ENCODE measurements around the gene ANO6.
"Not testable (repeated sequence)": the region's sequence is repeated elsewhere in the genome, so short reads cannot be mapped to it uniquely, and the experiment has no call there.

Gene ANO6

DNA sequence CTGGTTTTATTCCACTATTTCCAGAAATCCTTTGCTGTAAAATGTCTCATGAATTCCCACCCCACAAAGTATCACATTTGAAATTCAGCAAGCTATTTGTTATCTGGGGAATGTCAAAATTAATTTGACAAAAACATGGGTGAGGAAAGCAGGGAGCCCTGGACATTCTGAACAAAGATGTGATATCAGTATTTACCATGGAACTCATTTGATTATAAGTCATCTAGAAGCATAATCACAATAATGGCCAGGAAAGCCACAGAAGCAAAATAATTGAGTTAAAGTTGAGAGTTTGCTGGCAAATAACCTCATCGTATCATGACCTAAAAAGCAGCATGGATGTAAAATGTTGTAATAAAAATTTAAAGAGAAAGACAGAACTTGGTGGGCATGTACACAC lies 96.1 kb downstream of the ANO6 start:
- no peak for DNase-seq (ENCODE audit: low spot score)

DNA sequence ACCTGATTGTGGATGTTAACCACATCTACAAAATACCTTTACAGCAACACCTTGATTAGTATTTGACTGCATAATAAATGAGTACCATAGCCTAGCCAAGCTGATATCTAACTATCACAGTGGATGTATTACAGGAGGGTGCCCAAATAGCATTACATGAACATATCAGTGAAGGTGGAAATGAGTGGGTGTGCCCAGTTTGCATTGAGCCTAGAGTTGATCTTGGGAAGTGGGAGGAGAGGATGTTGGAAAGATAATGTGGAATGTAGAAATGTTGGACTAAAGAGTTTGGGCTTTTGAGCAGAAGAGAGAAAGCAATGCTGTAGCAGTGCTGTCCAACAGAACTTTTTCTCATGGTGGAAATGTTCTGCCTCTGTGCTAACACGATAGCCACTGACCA lies 98.9 kb downstream of the ANO6 start:
- DNase-seq (ENCODE audit: low spot score): no peak

DNA sequence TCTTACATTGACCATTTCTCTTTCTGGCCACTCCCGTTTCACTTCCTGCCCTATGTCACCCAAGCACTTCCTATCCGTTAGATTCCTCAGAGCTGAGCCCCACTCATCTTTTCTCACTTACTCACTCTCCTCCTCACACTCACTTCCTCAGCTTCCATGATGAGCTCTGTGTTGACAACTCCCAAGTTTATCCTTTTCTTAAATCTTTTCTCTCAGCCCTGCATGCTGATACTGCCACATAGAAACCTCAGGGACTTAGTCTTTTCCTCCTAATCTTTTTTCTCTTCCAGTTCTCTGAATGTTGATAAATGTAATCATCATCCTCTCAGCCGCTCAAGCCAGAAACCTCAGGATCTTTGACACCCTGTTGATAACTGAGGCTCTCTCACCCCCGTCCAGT lies 99.6 kb downstream of the ANO6 start:
- DNase-seq (ENCODE audit: low spot score): no peak

DNA sequence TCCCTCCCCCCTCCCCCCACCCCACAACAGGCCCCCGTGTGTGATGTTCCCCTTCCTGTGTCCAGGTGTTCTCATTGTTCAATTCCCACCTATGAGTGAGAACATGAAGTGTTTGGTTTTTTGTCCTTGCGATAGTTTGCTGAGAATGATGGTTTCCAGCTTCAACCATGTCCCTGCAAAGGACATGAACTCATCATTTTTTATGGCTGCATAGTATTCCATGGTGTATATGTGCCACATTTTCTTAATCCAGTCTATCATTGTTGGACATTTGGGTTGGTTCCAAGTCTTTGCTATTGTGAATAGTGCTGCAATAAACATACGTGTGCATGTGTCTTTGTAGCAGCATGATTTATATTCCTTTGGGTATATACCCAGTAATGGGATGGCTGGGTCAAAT lies 101.4 kb downstream of the ANO6 start:
- not testable (repeated sequence) for DNase-seq (ENCODE audit: low spot score)

DNA sequence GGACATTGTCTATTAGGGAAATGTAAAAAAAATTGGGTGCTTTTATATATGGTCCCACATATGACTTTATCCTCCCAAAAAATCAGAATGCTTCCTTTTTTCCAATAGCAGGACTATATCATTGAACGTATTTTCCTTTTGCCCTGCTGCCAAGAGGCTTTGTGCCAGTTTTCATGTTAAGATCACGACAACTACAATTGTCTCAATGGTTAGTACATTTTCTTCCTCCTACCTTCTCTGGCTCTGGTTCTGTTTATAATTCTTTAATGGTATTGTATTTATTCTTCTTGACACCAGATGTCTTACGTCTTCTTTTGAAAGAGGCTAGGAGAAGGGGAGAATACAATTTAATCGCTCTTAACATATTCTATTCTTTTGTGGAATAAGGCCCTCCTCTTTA lies 106.9 kb downstream of the ANO6 start:
- no peak for DNase-seq (ENCODE audit: low spot score)

DNA sequence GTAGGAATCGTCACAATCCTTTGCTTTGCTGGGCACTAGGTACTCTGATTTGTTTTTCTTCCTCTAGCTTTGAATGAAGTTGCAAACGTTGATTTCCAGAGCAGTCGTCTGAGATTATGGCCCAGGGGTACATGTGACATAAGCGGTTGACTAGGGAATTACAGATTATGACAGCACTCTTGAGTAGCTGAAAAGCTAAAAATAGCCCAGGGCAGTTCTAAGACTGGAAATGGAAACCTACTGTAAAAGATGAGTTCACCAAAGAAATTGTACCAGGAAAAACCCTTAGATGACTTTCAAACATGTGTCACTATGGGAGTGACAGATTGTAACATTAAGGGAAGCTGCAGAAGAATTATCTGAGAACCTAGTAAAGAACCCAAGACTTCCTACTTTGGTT lies 108.5 kb downstream of the ANO6 start:
- no peak for DNase-seq (ENCODE audit: low spot score)

DNA sequence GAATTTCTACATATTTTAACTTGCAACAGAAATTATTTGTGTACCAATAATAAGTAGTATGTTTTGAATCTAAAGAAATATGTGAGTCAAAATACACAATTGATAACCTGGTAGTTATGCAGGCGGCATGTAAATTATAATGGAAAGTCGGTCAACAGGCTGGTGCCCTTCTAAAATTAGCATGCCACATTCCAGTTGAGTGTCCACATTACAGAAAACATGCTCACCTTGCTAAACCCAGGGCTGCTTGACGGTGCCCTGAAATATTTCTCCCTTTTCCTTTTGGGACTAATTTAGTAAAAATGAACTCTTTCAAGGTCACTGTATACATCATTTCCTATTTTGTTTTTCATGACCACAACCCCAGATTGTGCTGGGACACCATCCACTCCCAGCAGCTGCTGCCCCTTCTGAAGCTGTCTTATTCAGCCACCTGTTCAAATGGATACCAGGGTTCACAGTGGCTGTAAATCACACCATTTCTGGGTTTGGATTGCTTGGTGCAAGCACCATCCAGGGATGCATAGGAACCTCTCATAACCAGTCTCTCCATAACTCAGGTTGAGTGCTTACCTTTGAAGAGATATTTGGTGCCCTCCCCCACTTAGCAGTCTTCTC lies 110.6 kb downstream of the ANO6 start:
- no peak for DNase-seq (ENCODE audit: low spot score)

DNA sequence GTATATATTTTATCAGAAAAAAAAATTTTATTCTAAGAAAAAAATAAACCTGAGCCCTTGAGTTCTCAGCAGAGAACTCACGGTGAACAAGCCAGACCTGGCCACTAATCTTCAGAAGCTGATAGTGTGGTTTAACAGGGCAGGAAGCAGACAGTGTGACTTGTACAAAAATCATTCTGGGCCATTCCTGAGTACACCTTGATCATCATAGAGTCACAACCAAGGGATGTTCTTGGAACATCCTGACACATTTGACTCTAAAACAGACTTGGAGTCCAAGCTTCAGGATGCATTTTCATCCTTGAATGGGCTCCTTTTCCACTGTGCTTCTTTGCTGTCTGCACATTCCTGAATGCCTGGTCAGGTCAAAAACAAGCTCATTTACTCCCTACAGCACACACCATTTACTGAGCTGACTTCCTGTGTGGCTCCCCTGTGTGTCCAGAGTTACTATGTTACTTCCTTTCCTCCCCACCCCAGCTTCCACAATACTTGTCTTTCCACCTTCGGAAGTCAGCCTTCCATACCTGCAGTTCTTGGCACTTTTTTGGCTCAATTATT lies 112.0 kb downstream of the ANO6 start:
- no peak for DNase-seq (ENCODE audit: low spot score)

DNA sequence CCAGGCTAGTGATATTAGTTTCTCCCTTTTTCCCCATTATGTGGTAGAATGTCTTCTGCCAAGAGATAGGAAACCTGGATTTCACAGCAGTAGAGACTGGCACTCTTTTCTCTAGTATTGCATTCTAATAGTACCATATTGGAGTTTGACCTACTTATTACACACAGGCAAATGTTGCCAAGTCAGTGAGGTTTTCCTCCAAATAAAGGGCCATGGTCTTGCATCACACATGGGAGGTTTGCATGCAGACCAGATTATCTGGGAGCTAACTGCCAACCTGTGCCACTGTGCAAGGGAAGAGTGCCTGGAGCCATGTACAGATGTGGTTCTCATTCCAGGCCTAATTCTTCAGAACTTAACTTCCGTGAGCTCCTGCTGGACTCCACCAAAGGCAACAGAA lies 113.3 kb downstream of the ANO6 start:
- no peak for DNase-seq (ENCODE audit: low spot score)

DNA sequence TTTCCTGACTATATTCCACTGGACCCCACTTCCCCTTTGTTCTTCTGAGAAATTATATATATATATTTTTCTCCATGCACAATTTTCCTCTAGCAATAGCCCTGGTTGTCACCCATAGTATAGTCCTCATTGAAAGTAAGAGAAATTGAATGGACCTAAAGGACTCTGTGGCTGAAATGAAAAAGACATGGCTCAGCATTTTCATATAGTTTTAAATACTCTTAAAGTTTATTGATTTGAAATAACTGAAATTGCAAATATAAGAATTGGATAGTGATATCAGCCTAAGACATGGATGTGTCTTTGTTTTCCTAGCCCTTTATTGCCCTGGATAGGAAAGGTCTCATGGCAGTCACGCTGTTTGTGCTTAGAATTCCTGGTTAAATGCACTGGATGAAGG lies 113.8 kb downstream of the ANO6 start:
- no peak for DNase-seq (ENCODE audit: low spot score)

DNA sequence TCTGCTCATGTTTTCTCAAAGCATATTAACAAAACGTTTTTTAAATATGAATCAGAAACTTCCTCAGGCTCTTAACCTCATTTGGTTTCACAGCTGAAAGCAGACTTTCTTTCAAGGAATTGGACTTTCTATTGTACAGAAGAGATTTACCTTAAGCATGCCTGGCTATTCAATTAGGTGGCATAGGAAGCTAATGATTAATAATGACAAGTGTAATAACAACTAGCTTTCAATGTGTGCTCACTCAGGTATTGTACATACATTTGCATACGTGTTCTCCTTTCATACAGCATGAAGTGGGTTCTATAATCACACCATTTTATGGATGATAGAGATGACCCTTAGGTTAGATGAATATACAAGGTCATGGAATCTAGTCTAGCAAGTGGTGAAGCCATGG lies 115.7 kb downstream of the ANO6 start:
- DNase-seq (ENCODE audit: low spot score): no peak

DNA sequence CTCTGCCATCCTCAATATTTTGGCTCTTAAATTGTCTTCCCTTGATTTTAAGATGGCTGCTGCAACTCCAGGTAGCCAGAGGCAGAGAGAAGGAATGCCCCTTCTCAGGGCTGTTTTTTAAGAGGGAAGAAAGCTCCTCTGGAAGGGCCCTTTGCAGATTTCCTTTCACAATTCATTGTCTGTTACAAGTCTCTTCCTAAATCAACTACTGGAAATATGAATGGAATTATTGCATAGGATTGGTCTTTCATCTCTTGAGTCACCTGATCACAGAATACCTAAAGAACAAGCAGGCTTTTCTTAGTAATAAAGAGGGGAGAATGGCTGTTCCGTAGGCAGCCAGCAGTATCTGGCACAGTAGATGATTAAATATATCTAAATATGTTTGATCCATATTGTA lies 118.5 kb downstream of the ANO6 start:
- no peak for DNase-seq (ENCODE audit: low spot score)

DNA sequence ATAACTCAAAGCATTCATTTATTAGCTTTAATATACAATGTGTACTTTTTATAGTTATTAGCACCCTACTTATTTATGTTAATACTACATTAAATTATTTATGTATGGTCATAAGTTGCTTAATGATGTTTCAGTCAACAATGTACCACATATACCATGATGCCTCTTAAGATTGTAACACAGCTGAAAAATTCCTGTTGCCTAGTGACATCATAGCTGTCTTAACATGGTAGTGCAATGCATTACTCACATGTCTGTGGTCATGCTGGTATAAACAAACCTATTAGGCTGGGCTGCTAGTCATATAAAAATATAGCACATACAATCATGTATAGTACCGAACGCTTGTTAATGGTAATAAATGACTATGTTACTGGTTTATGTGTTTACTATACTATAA lies 120.4 kb downstream of the ANO6 start:
- no peak for DNase-seq (ENCODE audit: low spot score)

DNA sequence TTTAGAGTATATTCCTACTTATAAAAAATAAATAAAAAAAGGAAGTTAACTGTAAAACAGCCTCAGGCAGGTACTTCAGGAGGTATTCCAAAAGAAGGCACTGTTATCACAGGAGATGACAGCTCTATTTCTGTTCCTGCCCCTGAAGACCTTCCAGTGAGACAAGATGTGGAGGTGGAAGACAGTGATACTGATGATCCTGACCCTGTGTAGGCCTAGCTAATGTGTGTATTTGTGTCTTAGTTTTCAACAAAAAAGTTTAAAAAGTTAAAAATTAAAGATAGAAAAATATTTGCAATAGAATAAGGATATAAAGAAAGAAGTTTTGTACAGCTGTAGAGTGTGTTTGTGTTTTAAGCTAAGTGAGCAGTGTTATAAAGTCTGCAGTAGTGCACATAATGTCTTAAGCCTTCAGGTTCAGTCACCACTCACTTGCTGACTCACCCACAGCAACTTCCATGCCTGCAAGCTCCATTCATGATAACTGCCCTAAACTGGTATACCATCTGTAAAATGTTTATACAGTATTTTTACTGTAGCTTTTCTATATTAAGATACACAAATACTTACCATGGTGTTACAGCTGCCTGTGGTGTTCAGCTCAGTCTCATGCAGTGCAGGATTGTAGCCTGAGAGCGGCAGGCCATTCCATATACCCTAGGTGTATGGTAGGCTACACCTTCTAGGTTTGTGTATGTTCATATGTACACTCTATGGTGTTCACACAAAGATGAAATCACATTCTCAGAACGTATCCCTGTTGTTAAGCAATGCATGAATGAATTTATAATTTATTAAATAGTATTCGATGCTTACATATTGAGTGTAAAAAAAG lies 121.1 kb downstream of the ANO6 start:
- DNase-seq (ENCODE audit: low spot score): no peak

DNA sequence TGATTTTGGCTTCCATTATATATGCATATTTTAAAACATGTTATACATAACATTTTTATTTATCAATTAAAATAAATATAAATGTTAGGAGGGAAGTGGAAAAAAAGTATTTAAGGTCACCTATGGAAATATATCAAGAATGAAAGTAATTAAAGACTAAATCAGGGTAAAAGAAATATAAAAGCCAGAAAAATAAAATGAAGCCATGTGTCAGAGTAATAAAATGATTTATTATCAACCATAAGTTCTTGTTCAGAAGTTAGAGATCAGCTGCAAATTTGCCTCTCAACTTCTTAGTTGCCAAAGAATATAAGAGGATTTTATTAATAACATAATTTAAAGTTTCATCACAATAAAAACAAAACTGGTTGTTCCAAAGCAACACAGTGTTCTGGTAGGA lies 121.9 kb downstream of the ANO6 start:
- no peak for DNase-seq (ENCODE audit: low spot score)

DNA sequence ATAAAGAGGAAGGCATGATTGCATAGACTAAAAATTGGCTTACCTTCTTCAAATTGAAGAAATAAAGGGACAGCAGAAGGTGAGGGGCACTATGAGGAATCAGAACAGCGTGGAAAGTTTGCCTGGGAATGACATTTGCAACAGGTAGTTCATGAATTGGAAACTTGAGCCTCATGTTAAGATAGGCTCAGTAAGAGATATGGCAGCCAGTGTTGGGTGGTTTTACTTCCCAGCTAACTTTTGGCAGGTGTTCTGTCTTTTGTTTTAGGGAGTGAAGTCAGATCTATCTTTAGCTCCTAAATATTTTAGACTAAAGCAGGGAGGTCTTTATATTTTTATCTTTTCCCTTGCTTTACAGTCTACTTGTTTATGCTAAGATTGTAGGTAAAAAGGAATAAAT lies 122.4 kb downstream of the ANO6 start:
- DNase-seq (ENCODE audit: low spot score): no peak

DNA sequence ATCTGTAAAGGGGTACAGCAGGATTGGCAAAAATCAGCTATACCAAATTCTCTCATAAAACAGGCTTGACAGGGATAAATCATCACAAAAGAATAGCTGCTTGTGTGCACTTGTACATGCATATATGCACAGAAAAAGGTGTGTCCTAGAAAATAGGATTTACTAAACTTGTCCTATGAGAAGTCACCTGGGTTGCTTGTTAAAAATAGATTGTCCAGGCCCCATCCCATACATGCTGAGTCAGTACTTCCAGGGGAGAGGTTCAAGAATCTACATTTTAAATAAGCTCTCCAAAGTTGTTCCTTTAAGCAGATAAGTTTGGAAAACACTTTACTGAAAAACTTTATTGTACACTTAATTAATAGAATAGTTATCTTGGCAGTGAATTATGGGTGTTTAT lies 123.1 kb downstream of the ANO6 start:
- DNase-seq (ENCODE audit: low spot score): no peak

DNA sequence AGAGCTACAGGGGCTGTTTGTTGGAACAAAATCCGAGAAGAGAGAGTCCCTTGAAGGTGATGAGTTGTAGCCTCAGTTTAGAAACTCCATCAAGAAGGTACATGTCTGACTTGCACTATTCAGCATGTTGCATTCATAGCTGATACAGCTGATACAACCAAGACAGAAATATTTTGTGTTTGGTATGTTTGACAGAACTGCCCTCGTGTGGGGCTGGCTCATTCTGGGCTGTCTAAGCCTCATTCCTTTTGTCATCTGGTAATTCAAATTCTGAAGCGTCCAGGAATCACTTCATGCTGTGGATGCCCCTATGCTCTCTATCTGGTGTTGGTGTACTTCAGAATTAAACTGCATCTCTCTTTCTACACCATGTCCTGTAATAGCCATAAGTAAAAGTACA lies 126.3 kb downstream of the ANO6 start:
- DNase-seq (ENCODE audit: low spot score): no peak

DNA sequence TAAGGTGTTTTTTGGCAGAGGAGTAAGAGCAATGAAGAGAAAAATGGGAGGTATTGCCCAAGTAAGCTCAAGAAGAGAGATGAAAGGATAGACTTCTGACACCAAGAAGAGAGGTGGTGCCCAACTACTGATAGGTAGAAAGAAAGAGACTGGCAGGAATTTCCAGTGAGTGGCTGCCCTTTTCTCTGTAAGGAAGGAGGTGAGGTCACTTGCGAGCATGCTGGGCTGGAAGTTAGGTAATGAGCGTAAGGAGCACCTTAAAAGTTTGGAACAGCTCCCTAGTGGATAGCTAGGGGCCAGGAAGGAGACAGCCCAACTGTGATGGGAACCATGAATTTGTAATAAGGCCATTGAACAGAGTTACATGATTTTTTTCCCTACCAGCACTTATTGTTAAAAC lies 127.0 kb downstream of the ANO6 start:
- no peak for DNase-seq (ENCODE audit: low spot score)

DNA sequence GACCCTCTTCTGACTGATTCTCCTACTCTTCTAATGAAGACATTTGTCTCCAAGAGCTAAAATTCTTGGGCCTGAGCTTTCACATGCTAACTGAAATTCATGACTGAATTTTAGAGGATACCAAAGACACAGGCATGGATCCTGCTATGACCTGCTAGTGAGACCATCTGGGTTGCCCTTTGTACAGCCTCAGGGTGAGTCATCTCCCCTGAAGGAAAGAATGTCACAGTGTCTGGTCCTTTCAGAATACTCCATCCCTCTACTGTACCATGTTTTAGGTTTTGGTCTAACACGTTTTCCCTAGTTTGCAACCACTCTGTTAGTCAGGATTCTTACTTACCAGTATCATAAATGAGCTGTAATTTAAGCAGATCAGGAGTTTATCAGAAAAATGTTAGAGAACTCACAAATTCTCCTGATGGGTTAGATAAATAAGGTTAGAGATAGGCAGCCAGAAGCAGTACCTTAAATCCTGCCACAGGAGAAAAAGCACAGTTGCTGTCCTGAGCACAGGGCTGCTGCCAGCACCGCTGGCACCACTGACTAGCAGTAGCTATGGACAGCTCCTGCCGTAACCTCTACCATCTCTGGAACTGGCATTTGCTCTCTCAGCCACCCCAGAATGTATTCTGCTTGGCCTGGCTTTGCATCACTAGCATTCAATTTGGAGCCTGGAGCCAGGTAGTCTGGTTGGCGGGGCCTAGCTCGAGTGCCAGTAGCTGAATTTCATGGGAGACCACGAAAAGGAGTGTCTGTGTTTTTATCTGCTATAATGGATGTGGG lies 127.6 kb downstream of the ANO6 start:
- DNase-seq (ENCODE audit: low spot score): no peak

DNA sequence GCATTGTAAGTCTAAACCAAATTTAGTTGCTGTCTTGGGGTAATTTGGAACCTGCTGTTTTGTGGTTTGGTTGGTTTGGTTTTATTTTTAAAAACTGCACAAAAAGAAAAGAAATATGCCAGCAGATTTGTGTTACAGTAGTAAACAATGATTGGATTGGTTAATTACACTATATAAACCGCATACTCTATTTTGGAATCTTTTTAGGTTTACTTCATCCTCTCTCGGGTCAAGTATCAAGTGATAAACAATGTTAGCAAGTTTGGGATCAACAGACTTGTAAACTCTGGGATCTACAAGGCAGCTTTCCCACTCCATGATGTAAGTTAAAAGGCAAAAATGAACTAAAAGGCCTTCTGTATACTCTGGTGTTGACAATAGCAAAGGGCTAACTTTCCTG lies 132.4 kb downstream of the ANO6 start:
- DNase-seq (ENCODE audit: low spot score): no peak

DNA sequence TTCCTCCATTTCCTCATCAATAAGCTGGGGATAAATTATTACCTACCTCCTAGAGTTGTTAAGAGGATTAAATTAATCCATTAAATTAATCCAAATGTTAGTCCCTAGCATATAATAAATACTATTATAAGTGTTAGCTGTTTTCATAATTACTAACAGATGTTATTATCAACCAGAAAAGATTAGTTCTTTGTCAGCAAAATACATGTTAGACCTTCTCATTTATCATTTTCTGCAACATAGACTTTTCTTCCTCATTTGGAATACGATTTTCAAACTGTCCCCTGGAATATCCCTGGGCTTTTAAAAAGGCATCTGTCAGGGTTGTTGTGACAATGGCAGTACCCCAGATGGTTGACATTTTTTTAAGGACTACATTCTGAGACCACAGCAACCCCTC lies 133.1 kb downstream of the ANO6 start:
- DNase-seq (ENCODE audit: low spot score): no peak

DNA sequence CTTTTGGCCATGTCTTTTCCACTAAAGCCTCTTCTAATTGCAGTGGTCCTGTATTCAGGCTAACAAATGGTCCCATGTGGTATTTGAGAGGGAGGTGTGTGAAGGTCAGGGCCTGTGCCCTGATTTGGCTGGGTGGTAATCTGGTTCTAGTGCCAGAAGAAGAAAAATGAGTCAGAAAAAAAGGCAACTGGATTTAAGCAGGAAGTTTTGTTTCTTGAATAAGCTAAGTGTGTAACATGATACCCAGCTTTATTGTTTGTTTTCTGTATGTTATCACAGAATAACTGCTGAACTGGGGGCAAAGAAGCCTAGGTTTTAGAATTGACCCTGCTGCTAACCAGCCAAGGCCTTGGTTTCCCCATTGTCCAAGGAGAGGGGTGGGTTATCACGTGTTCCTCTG lies 134.0 kb downstream of the ANO6 start:
- DNase-seq (ENCODE audit: low spot score): no peak
